GM12878 (cell line): ENCODE results near the gene FRZB. TPM values are rescaled to one million over a fixed set of nuclear protein-coding genes. Genes with fewer than 3 reads are reported as not detected.

Experiments
- BRCA1 ChIP-seq: IDR thresholded peaks from 2 replicates; pipeline ENCODE4 v1.6.1; 2011; ENCODE audit warnings: low read depth, low read length, improper control_type of control experiment
- JUNB ChIP-seq: IDR thresholded peaks from 2 replicates; pipeline ENCODE4 v1.6.1; 2016; ENCODE audit warnings: antibody characterized with exemption, mild to moderate bottlenecking
- POLR2AphosphoS5 ChIP-seq: IDR thresholded peaks from 2 replicates; pipeline ENCODE4 v1.6.1; 2011; ENCODE audit warnings: mild to moderate bottlenecking, low read length, inconsistent platforms
- SRF ChIP-seq, 2 experiments: IDR thresholded peaks; 2 replicates each; pipeline ENCODE4 v1.6.1; 2011; ENCODE audit warnings: low read depth in 2 of 2, low read length in 2 of 2, mild to moderate bottlenecking in 1 of 2, moderate library complexity in 1 of 2
- STAT1 ChIP-seq: fragments of 450-650 bp; conservative IDR thresholded peaks from 2 replicates; pipeline ENCODE4 v1.6.1; 2014; ENCODE audit warnings: antibody characterized with exemption, mild to moderate bottlenecking
- polyA plus RNA-seq, 11 experiments: library from polyadenylated mRNA; depleted of rRNA in 4 of 11; unstranded in 6 of 11; stranded (reverse) in 5 of 11; fragments of >200 nt; fragmentation: Nextera tagmentation in 4 of 11; fragmentation: Illumina TruSeq in 1 of 11; extraction: Ambion mirVana in 4 of 11; extraction: Trizol in 1 of 11; gene quantifications; 1 replicate in 1 of 11; 2 replicates in 10 of 11; pipeline versions ENCODE4 v1.2.1 to v1.2.3, GENCODE V29; 2011 to 2016; ENCODE audit warnings: inconsistent platforms in 2 of 11, missing spikeins in 2 of 11, low read depth in 1 of 11
- total RNA-seq, 4 experiments: library from RNA; depleted of rRNA in 3 of 4; stranded (reverse); fragments of >200 nt in 3 of 4; fragmentation: Illumina TruSeq in 1 of 4; extraction: Trizol in 1 of 4; gene quantifications; 2 replicates each; pipeline versions ENCODE4 v1.2.1 to v1.2.3, GENCODE V29; 2013 to 2021
- TF ChIP-seq, protein P1 (sequence below): fragments of 450-650 bp; IDR thresholded peaks from 2 replicates; pipeline ENCODE4 v1.6.1; 2017; ENCODE audit warnings: mild to moderate bottlenecking, moderate library complexity
- TF ChIP-seq, protein P2 (sequence below): fragments of 150-350 bp; IDR thresholded peaks from 2 replicates; pipeline ENCODE4 v1.6.1; 2016; ENCODE audit warnings: low read depth, low read length
- TF ChIP-seq, protein P3 (sequence below): IDR thresholded peaks from 2 replicates; pipeline ENCODE4 v1.6.1; 2012; ENCODE audit warnings: improper control_type of control experiment, low read depth, low read length; ENCODE audit not compliant: insufficient replicate concordance

The FRZB gene
- total and polyA plus RNA-seq, 10 of the 15 experiments (the other 5 are each of a cell fraction or from before 2014, with no cell fraction given) = 0.03 TPM; not detected in 9

DNA sequence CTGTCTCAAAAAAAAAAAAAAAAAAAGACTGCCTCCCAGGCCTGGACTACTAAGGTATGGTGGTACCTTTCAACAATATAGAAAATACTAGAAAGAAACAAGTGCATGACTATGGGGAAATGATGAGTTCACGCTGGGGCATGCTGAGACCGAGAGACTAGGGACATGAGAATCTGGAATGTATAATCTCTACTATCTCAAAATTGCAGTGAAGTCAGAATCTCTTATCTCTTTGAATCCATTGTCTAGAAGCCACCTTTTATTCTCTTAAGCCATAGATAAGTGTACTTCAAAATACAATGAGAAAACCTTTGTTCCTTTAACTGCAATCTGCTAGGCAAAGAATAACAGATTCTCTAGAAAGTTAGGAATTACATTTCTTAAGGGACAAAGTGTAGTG is 5.6 kb downstream of the FRZB start (continued):
- TF ChIP-seq, protein P1, sequence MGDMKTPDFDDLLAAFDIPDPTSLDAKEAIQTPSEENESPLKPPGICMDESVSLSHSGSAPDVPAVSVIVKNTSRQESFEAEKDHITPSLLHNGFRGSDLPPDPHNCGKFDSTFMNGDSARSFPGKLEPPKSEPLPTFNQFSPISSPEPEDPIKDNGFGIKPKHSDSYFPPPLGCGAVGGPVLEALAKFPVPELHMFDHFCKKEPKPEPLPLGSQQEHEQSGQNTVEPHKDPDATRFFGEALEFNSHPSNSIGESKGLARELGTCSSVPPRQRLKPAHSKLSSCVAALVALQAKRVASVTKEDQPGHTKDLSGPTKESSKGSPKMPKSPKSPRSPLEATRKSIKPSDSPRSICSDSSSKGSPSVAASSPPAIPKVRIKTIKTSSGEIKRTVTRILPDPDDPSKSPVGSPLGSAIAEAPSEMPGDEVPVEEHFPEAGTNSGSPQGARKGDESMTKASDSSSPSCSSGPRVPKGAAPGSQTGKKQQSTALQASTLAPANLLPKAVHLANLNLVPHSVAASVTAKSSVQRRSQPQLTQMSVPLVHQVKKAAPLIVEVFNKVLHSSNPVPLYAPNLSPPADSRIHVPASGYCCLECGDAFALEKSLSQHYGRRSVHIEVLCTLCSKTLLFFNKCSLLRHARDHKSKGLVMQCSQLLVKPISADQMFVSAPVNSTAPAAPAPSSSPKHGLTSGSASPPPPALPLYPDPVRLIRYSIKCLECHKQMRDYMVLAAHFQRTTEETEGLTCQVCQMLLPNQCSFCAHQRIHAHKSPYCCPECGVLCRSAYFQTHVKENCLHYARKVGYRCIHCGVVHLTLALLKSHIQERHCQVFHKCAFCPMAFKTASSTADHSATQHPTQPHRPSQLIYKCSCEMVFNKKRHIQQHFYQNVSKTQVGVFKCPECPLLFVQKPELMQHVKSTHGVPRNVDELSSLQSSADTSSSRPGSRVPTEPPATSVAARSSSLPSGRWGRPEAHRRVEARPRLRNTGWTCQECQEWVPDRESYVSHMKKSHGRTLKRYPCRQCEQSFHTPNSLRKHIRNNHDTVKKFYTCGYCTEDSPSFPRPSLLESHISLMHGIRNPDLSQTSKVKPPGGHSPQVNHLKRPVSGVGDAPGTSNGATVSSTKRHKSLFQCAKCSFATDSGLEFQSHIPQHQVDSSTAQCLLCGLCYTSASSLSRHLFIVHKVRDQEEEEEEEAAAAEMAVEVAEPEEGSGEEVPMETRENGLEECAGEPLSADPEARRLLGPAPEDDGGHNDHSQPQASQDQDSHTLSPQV = no peak
- TF ChIP-seq, protein P2, sequence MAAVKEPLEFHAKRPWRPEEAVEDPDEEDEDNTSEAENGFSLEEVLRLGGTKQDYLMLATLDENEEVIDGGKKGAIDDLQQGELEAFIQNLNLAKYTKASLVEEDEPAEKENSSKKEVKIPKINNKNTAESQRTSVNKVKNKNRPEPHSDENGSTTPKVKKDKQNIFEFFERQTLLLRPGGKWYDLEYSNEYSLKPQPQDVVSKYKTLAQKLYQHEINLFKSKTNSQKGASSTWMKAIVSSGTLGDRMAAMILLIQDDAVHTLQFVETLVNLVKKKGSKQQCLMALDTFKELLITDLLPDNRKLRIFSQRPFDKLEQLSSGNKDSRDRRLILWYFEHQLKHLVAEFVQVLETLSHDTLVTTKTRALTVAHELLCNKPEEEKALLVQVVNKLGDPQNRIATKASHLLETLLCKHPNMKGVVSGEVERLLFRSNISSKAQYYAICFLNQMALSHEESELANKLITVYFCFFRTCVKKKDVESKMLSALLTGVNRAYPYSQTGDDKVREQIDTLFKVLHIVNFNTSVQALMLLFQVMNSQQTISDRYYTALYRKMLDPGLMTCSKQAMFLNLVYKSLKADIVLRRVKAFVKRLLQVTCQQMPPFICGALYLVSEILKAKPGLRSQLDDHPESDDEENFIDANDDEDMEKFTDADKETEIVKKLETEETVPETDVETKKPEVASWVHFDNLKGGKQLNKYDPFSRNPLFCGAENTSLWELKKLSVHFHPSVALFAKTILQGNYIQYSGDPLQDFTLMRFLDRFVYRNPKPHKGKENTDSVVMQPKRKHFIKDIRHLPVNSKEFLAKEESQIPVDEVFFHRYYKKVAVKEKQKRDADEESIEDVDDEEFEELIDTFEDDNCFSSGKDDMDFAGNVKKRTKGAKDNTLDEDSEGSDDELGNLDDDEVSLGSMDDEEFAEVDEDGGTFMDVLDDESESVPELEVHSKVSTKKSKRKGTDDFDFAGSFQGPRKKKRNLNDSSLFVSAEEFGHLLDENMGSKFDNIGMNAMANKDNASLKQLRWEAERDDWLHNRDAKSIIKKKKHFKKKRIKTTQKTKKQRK = no peak
- TF ChIP-seq JUNB (no peak), POLR2AphosphoS5 (no peak), STAT1 (no peak), SRF (IDR thresholded peaks at IDR 0.05; ENCODE audit: low read depth in 2 of 2, low read length in 2 of 2) (no peak), BRCA1 (no peak)
- TF ChIP-seq, protein P3, sequence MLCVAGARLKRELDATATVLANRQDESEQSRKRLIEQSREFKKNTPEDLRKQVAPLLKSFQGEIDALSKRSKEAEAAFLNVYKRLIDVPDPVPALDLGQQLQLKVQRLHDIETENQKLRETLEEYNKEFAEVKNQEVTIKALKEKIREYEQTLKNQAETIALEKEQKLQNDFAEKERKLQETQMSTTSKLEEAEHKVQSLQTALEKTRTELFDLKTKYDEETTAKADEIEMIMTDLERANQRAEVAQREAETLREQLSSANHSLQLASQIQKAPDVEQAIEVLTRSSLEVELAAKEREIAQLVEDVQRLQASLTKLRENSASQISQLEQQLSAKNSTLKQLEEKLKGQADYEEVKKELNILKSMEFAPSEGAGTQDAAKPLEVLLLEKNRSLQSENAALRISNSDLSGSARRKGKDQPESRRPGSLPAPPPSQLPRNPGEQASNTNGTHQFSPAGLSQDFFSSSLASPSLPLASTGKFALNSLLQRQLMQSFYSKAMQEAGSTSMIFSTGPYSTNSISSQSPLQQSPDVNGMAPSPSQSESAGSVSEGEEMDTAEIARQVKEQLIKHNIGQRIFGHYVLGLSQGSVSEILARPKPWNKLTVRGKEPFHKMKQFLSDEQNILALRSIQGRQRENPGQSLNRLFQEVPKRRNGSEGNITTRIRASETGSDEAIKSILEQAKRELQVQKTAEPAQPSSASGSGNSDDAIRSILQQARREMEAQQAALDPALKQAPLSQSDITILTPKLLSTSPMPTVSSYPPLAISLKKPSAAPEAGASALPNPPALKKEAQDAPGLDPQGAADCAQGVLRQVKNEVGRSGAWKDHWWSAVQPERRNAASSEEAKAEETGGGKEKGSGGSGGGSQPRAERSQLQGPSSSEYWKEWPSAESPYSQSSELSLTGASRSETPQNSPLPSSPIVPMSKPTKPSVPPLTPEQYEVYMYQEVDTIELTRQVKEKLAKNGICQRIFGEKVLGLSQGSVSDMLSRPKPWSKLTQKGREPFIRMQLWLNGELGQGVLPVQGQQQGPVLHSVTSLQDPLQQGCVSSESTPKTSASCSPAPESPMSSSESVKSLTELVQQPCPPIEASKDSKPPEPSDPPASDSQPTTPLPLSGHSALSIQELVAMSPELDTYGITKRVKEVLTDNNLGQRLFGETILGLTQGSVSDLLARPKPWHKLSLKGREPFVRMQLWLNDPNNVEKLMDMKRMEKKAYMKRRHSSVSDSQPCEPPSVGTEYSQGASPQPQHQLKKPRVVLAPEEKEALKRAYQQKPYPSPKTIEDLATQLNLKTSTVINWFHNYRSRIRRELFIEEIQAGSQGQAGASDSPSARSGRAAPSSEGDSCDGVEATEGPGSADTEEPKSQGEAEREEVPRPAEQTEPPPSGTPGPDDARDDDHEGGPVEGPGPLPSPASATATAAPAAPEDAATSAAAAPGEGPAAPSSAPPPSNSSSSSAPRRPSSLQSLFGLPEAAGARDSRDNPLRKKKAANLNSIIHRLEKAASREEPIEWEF = no peak
